HepG2 (cell line): ENCODE data around the gene GRIN3B. TPM values are rescaled to one million over a fixed set of nuclear protein-coding genes. Genes with fewer than 3 reads are reported as not detected.

Experiments used
- ARNT ChIP-seq: fragments of 450-650 bp; IDR thresholded peaks from 2 replicates; pipeline ENCODE4 v1.6.1; 2017
- ATF7-NPFF ChIP-seq: sonication (generic); formaldehyde crosslinking; IDR thresholded peaks from 2 replicates; pipeline ENCODE4 v1.8.1; 2023; ENCODE audit warnings: mild to moderate bottlenecking, low read depth, missing genetic modification reagents, moderate library complexity
- CHCHD3 ChIP-seq: sonication (generic); formaldehyde crosslinking; IDR thresholded peaks from 2 replicates; pipeline ENCODE4 v1.8.0; 2022; ENCODE audit warnings: mild to moderate bottlenecking, missing genetic modification reagents, moderate library complexity
- FIP1L1 ChIP-seq: fragments of 200-400 bp; formaldehyde crosslinking; IDR thresholded peaks from 2 replicates; pipeline ENCODE4 v1.6.1; 2018; ENCODE audit warnings: low read depth, mild to moderate bottlenecking, low read length, moderate library complexity, borderline replicate concordance; ENCODE audit not compliant: insufficient read depth
- FLYWCH1 ChIP-seq: sonication (generic); formaldehyde crosslinking; IDR thresholded peaks from 2 replicates; pipeline ENCODE4 v1.8.1; 2023; ENCODE audit warnings: mild to moderate bottlenecking, missing genetic modification reagents
- FOSL1 ChIP-seq: sonication (generic); formaldehyde crosslinking; IDR thresholded peaks from 2 replicates; pipeline ENCODE4 v1.9.0; 2021; ENCODE audit warnings: missing genetic modification reagents, borderline replicate concordance
- FOXO1 ChIP-seq: sonication (generic); formaldehyde crosslinking; IDR thresholded peaks from 2 replicates; pipeline ENCODE4 v1.4.0; 2020; ENCODE audit warnings: missing genetic modification reagents
- GABPA ChIP-seq, 2 experiments: IDR thresholded peaks; 2 replicates each; pipeline ENCODE4 v1.6.1; 2011 to 2016; ENCODE audit warnings: low read depth in 2 of 2, low read length in 1 of 2, missing biosample characterization in 1 of 2, missing genetic modification characterization in 1 of 2
- PRPF4 ChIP-seq: fragments of 200-400 bp; formaldehyde crosslinking; IDR thresholded peaks from 2 replicates; pipeline ENCODE4 v1.6.1; 2016; ENCODE audit warnings: low read length, low read depth; ENCODE audit not compliant: poor library complexity, severe bottlenecking
- REXO4 ChIP-seq: sonication (generic); formaldehyde crosslinking; IDR thresholded peaks from 2 replicates; pipeline ENCODE4 v1.8.0; 2022; ENCODE audit warnings: missing genetic modification reagents, mild to moderate bottlenecking, borderline replicate concordance
- RFX3 ChIP-seq: IDR thresholded peaks from 2 replicates; pipeline ENCODE4 v1.6.1; 2016; ENCODE audit warnings: missing biosample characterization, missing genetic modification reagents
- RXRB ChIP-seq: IDR thresholded peaks from 2 replicates; pipeline ENCODE4 v1.6.1; 2016; ENCODE audit warnings: borderline replicate concordance, missing genetic modification reagents, missing compliant biosample characterization
- SCMH1 ChIP-seq: sonication (generic); formaldehyde crosslinking; IDR thresholded peaks from 2 replicates; pipeline ENCODE4 v1.9.0; 2021; ENCODE audit warnings: missing genetic modification reagents, mild to moderate bottlenecking, borderline replicate concordance
- TBL1XR1 ChIP-seq: fragments of 150-350 bp; IDR thresholded peaks from 2 replicates; pipeline ENCODE4 v1.6.1; 2014; ENCODE audit warnings: borderline replicate concordance, low read length; ENCODE audit not compliant: partially characterized antibody
- ZFP36L1 ChIP-seq: sonication (generic); formaldehyde crosslinking; IDR thresholded peaks from 2 replicates; pipeline ENCODE4 v1.8.0; 2022; ENCODE audit warnings: mild to moderate bottlenecking, missing genetic modification reagents, moderate library complexity
- ZFP41 ChIP-seq: sonication (generic); formaldehyde crosslinking; IDR thresholded peaks from 2 replicates; pipeline ENCODE4 v1.4.0; 2020; ENCODE audit warnings: mild to moderate bottlenecking, missing genetic modification reagents, borderline replicate concordance
- ZFP90 ChIP-seq: sonication (generic); formaldehyde crosslinking; IDR thresholded peaks from 2 replicates; pipeline ENCODE4 v1.8.0; 2022; ENCODE audit warnings: missing genetic modification reagents, mild to moderate bottlenecking, inconsistent platforms, borderline replicate concordance
- ZNF468 ChIP-seq: sonication (generic); formaldehyde crosslinking; IDR thresholded peaks from 2 replicates; pipeline ENCODE4 v1.8.0; 2022; ENCODE audit warnings: mild to moderate bottlenecking, moderate library complexity, missing genetic modification reagents
- ZNF543 ChIP-seq: sonication (generic); formaldehyde crosslinking; IDR thresholded peaks from 2 replicates; pipeline ENCODE4 v1.4.0; 2020; ENCODE audit warnings: mild to moderate bottlenecking, missing genetic modification reagents
- ZNF746 ChIP-seq: sonication (generic); formaldehyde crosslinking; IDR thresholded peaks from 2 replicates; pipeline ENCODE4 v1.8.0; 2022; ENCODE audit warnings: mild to moderate bottlenecking, missing genetic modification reagents
- ZNF775 ChIP-seq: sonication (generic); formaldehyde crosslinking; IDR thresholded peaks from 2 replicates; pipeline ENCODE4 v1.4.0; 2020; ENCODE audit warnings: missing genetic modification reagents, mild to moderate bottlenecking, moderate library complexity, borderline replicate concordance
- ZSCAN20 ChIP-seq: sonication (generic); formaldehyde crosslinking; IDR thresholded peaks from 2 replicates; pipeline ENCODE4 v1.4.0; 2020; ENCODE audit warnings: missing genetic modification reagents, mild to moderate bottlenecking, borderline replicate concordance
- ZSCAN25 ChIP-seq: sonication (generic); formaldehyde crosslinking; IDR thresholded peaks from 2 replicates; pipeline ENCODE4 v1.8.0; 2022; ENCODE audit warnings: mild to moderate bottlenecking, missing genetic modification reagents
- polyA plus RNA-seq, 8 experiments: library from polyadenylated mRNA; depleted of rRNA in 3 of 8; stranded (reverse) in 7 of 8; unstranded in 1 of 8; fragments of >200 nt; fragmentation: Illumina TruSeq in 4 of 8; extraction: Trizol in 4 of 8; gene quantifications; 2 replicates each; pipeline versions ENCODE4 v1.2.1 to v1.2.3, GENCODE V29; 2011 to 2016; ENCODE audit warnings: low read depth in 4 of 8, missing spikeins in 1 of 8, mixed read lengths in 1 of 8; ENCODE audit not compliant: insufficient read depth in 1 of 8
- total RNA-seq, 5 experiments: library from RNA; depleted of rRNA; stranded (reverse); fragments of >200 nt; fragmentation: Illumina TruSeq; extraction: Trizol; gene quantifications; 2 replicates each; pipeline ENCODE4 v1.2.3, GENCODE V29; 2016; ENCODE audit warnings: low read depth in 1 of 5
- TF ChIP-seq, protein P1 (sequence below): sonication (generic); formaldehyde crosslinking; IDR thresholded peaks from 2 replicates; pipeline ENCODE4 v1.4.0; 2020; ENCODE audit warnings: mild to moderate bottlenecking, low read depth, missing genetic modification reagents
- TF ChIP-seq, protein P2 (sequence below): IDR thresholded peaks from 2 replicates; pipeline ENCODE4 v1.6.1; 2016; ENCODE audit warnings: low read depth, borderline replicate concordance
- TF ChIP-seq, protein P3 (sequence below): sonication (generic); formaldehyde crosslinking; IDR thresholded peaks from 2 replicates; pipeline ENCODE4 v1.5.0; 2020; ENCODE audit warnings: missing genetic modification reagents, mild to moderate bottlenecking, borderline replicate concordance
- TF ChIP-seq, protein P4 (sequence below): sonication (generic); formaldehyde crosslinking; IDR thresholded peaks from 2 replicates; pipeline ENCODE4 v1.8.0; 2022; ENCODE audit warnings: missing genetic modification reagents, low read depth, mild to moderate bottlenecking, borderline replicate concordance

GRIN3B gene
- total and polyA plus RNA-seq, 2 of the 13 experiments (the other 11 are each of a cell fraction or from before 2014, with no cell fraction given): 0.07 to 0.20 TPM

DNA sequence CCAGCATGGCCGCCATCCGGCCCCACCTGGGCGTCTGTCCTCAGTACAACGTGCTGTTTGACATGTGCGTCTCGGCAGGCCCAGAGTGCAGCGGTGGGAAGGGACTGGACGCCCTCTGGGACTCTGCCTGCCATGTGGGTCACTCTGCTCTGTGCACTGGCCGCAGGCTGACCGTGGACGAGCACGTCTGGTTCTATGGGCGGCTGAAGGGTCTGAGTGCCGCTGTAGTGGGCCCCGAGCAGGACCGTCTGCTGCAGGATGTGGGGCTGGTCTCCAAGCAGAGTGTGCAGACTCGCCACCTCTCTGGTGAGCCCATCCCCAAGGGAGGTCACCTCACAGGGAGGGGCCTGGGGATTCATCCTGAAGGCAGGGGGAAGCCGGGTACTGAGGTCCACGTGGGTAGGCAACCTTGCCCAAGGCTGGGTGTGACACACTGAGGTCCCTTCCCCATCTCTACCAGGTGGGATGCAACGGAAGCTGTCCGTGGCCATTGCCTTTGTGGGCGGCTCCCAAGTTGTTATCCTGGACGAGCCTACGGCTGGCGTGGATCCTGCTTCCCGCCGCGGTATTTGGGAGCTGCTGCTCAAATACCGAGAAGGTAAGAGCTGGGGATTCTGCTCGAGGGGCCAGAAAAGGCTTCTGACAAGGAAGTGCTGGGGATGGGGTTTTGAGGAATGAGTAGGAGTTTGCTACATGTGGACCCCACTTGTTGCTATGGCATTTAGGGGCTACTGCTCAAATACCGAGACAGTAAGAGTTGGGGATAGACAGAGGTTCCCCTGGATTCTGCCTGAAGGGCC, 51.0 kb downstream of the GRIN3B start (continued):
- TF ChIP-seq, protein P1, sequence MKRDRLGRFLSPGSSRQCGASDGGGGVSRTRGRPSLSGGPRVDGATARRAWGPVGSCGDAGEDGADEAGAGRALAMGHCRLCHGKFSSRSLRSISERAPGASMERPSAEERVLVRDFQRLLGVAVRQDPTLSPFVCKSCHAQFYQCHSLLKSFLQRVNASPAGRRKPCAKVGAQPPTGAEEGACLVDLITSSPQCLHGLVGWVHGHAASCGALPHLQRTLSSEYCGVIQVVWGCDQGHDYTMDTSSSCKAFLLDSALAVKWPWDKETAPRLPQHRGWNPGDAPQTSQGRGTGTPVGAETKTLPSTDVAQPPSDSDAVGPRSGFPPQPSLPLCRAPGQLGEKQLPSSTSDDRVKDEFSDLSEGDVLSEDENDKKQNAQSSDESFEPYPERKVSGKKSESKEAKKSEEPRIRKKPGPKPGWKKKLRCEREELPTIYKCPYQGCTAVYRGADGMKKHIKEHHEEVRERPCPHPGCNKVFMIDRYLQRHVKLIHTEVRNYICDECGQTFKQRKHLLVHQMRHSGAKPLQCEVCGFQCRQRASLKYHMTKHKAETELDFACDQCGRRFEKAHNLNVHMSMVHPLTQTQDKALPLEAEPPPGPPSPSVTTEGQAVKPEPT (CRISPR knock-in tag): peak; percentile 77; the same call in 1 of the 2 replicates
- TF ChIP-seq, protein P2, sequence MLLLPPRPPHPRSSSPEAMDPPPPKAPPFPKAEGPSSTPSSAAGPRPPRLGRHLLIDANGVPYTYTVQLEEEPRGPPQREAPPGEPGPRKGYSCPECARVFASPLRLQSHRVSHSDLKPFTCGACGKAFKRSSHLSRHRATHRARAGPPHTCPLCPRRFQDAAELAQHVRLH (CRISPR knock-in tag): peak; percentile 70; the same call in 1 of the 2 replicates
- TF ChIP-seq ZSCAN20 (CRISPR knock-in tag) (no peak; the same call in 1 of the 2 replicates), ZNF543 (CRISPR knock-in tag) (0 out of 2 replicates have a peak, but pooled peaks have one; percentile 45), ZSCAN25 (peak; percentile 69; the same call in 1 of the 2 replicates), ARNT (no peak), SCMH1 (no peak), FLYWCH1 (no peak), PRPF4 (no peak), REXO4 (CRISPR knock-in tag) (no peak), FIP1L1 (no peak), TBL1XR1 (no peak), ATF7-NPFF (CRISPR knock-in tag) (peak; percentile 84), ZFP90 (CRISPR knock-in tag) (no peak), GABPA (IDR thresholded peaks at IDR 0.05; ENCODE audit: low read depth, low read length) (no peak), GABPA (CRISPR knock-in tag; IDR thresholded peaks at IDR 0.05; ENCODE audit: low read depth) (peak; percentile 8; the same call in 1 of the 2 replicates), ZFP36L1 (CRISPR knock-in tag) (no peak; the same call in 1 of the 2 replicates), FOXO1 (CRISPR knock-in tag) (no peak), CHCHD3 (CRISPR knock-in tag) (no peak), FOSL1 (no peak), ZFP41 (peak; percentile 72; the same call in 1 of the 2 replicates), ZNF775 (CRISPR knock-in tag) (no peak), RFX3 (CRISPR knock-in tag) (no peak), ZNF746 (no peak; the same call in 1 of the 2 replicates), ZNF468 (0 out of 2 replicates have a peak, but pooled peaks have one; percentile 79), RXRB (CRISPR knock-in tag) (no peak; the same call in 1 of the 2 replicates)
- TF ChIP-seq, protein P3, sequence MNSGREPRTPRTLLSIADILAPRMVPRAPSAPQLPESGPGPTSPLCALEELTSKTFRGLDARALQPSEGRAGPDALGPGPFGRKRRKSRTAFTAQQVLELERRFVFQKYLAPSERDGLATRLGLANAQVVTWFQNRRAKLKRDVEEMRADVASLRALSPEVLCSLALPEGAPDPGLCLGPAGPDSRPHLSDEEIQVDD (CRISPR knock-in tag): peak; percentile 90; the same call in 1 of the 2 replicates
- TF ChIP-seq, protein P4, sequence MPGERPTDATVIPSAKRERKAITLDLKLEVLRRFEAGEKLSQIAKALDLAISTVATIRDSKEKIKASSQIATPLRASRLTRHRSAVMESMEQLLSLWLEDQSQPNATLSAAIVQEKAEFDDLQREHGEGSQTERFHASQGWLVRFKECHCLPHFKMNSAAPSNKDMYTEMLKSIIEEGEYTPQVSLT (CRISPR knock-in tag): no peak
